GM12878 (cell line): ENCODE data around the gene MTHFR. TPM values are rescaled to one million over a fixed set of nuclear protein-coding genes. Genes with fewer than 3 reads are reported as not detected.

Experiments
- ATAC-seq: fragments of 200-7000 bp; cut with Tn5 transposase; 3 replicates; pipeline ENCODE4 v1.9.1; 2020; ENCODE audit warnings: mild to moderate bottlenecking, moderate library complexity
- BruUV-seq: library from RNA; stranded (reverse); fragments of 400-500 nt; replicated peaks from 2 replicates; lab custom pipeline; 2021; lab: Mats Ljungman, UMichigan
- CTCF ChIA-PET: fragments of 300-600 bp; sonication (Branson Sonifier 250); formaldehyde crosslinking; extraction: SDS; loops from one replicate; lab custom pipeline; 2021; ENCODE audit warnings: inconsistent platforms; lab: Yijun Ruan, JAX
- POLR2A ChIA-PET: fragments of 350-600 bp; formaldehyde crosslinking; extraction: SDS; loops from one replicate; lab custom pipeline; 2021; ENCODE audit warnings: inconsistent platforms; lab: Charles Lee
- RAD21 ChIA-PET: fragments of 300-600 bp; sonication (Branson Sonifier 250); formaldehyde crosslinking; loops from one replicate; lab custom pipeline; 2023; ENCODE audit warnings: antibody characterized with exemption; ENCODE audit not compliant: unreplicated experiment; lab: Charles Lee
- SMC1A ChIA-PET: fragments of 300-600 bp; sonication (Branson Sonifier 250); formaldehyde crosslinking; loops from one replicate; lab custom pipeline; 2023; ENCODE audit not compliant: unreplicated experiment, uncharacterized antibody; lab: Charles Lee
- DNase-seq: peaks from one replicate; pipeline ENCODE4 v3.0.0-alpha.2; 2011; ENCODE audit warnings: low read depth, low spot score
- FAIRE-seq: peaks from 3 replicates; lab custom pipeline; 2011; peaks lifted over from hg19 to GRCh38; lab: Jason Lieb, UNC
- H2AFZ ChIP-seq: 2 replicates; pipeline ENCODE4 v1.6.0; 2011; ENCODE audit warnings: low read depth, low read length, control low read depth; ENCODE audit not compliant: control insufficient read depth
- H3K27ac ChIP-seq: 2 replicates; pipeline ENCODE4 v1.5.1; 2011; ENCODE audit warnings: control low read depth; ENCODE audit not compliant: control insufficient read depth, insufficient read depth
- H3K27me3 ChIP-seq, 2 experiments: replicated peaks in 1 of 2; 2 replicates each; pipeline versions ENCODE4 v1.6.0 to v1.6.1; 2011; ENCODE audit warnings: low read length in 1 of 2; ENCODE audit not compliant: control insufficient read depth in 2 of 2, insufficient read depth in 2 of 2
- H3K36me3 ChIP-seq, 2 experiments: 2 replicates each; pipeline ENCODE4 v1.5.1; 2011; ENCODE audit warnings: low read length in 1 of 2; ENCODE audit not compliant: control insufficient read depth in 2 of 2, insufficient read depth in 2 of 2
- H3K4me1 ChIP-seq: 2 replicates; pipeline ENCODE4 v1.6.1; 2011; ENCODE audit warnings: mild to moderate bottlenecking, low read length, moderate library complexity, mixed read lengths; ENCODE audit not compliant: control insufficient read depth, insufficient read depth
- H3K4me2 ChIP-seq: 2 replicates; pipeline ENCODE4 v1.6.0; 2011; ENCODE audit warnings: control low read depth; ENCODE audit not compliant: control insufficient read depth, insufficient read depth
- H3K4me3 ChIP-seq: fragments of 200-600 bp; sonication (generic); 2 replicates; pipeline ENCODE4 v1.5.1; 2016
- H3K79me2 ChIP-seq: 2 replicates; pipeline ENCODE4 v1.6.0; 2011; ENCODE audit warnings: low read length; ENCODE audit not compliant: control insufficient read depth, insufficient read depth
- H3K9ac ChIP-seq: 2 replicates; pipeline ENCODE4 v1.8.0; 2011; ENCODE audit warnings: low read length, control low read depth, mixed read lengths; ENCODE audit not compliant: control insufficient read depth, insufficient read depth
- H3K9me3 ChIP-seq: replicated peaks from 3 replicates; pipeline ENCODE4 v1.5.1; 2011; ENCODE audit warnings: mild to moderate bottlenecking, low read length; ENCODE audit not compliant: control insufficient read depth, insufficient read depth
- H4K20me1 ChIP-seq: 2 replicates; pipeline ENCODE4 v1.6.0; 2011; ENCODE audit not compliant: control insufficient read depth, insufficient read depth
- CREB1 ChIP-seq: IDR thresholded peaks from 2 replicates; pipeline ENCODE4 v1.6.1; 2012; ENCODE audit warnings: low read depth, mild to moderate bottlenecking, inconsistent platforms
- MYC ChIP-seq: IDR thresholded peaks from 2 replicates; pipeline ENCODE4 v1.6.1; 2011; ENCODE audit warnings: mild to moderate bottlenecking, low read length, moderate library complexity, inconsistent platforms; ENCODE audit not compliant: insufficient read depth, insufficient replicate concordance, insufficient read length, severe bottlenecking
- RB1 ChIP-seq: fragments of 450-650 bp; formaldehyde crosslinking; IDR thresholded peaks from 2 replicates; pipeline ENCODE4 v1.6.1; 2017; ENCODE audit warnings: mild to moderate bottlenecking, borderline replicate concordance
- SMAD5 ChIP-seq: IDR thresholded peaks from 2 replicates; pipeline ENCODE4 v1.6.1; 2016; ENCODE audit warnings: antibody characterized with exemption, low read depth
- TCF7 ChIP-seq: IDR thresholded peaks from 2 replicates; pipeline ENCODE4 v1.6.1; 2014; ENCODE audit warnings: antibody characterized with exemption, borderline replicate concordance
- WGBS: methylation state at CpG from one replicate; pipeline ENCODE4 v1.1.6; 2016; ENCODE audit warnings: low lambda C conversion rate; ENCODE audit not compliant: insufficient replicate concordance, insufficient coverage; ENCODE audit errors: missing lambda C conversion rate; 5-methylcytosine and 5-hydroxymethylcytosine counted together
- in situ Hi-C: fragments of 300-500 bp; cut with MboI; formaldehyde crosslinking; loops from 9 replicates; pipeline ENCODE4 v1.14.3; 2018; ENCODE audit warnings: mixed read lengths
- intact Hi-C: fragments of 100-400 bp; cut with micrococcal nuclease; formaldehyde crosslinking; loops from one replicate; pipeline ENCODE4 v1.14.2; 2022; ENCODE audit not compliant: unreplicated experiment
- polyA plus RNA-seq, 11 experiments: library from polyadenylated mRNA; depleted of rRNA in 4 of 11; unstranded in 6 of 11; stranded (reverse) in 5 of 11; fragments of >200 nt; fragmentation: Nextera tagmentation in 4 of 11; fragmentation: Illumina TruSeq in 1 of 11; extraction: Ambion mirVana in 4 of 11; extraction: Trizol in 1 of 11; gene quantifications; 1 replicate in 1 of 11; 2 replicates in 10 of 11; pipeline versions ENCODE4 v1.2.1 to v1.2.3, GENCODE V29; 2011 to 2016; ENCODE audit warnings: inconsistent platforms in 2 of 11, missing spikeins in 2 of 11, low read depth in 1 of 11
- total RNA-seq, 4 experiments: library from RNA; depleted of rRNA in 3 of 4; stranded (reverse); fragments of >200 nt in 3 of 4; fragmentation: Illumina TruSeq in 1 of 4; extraction: Trizol in 1 of 4; gene quantifications; 2 replicates each; pipeline versions ENCODE4 v1.2.1 to v1.2.3, GENCODE V29; 2013 to 2021
- TF ChIP-seq, protein P1 (sequence below): fragments of 450-650 bp; formaldehyde crosslinking; IDR thresholded peaks from 2 replicates; pipeline ENCODE4 v1.4.0; 2020; ENCODE audit warnings: mild to moderate bottlenecking, moderate library complexity
- TF ChIP-seq, protein P2 (sequence below): fragments of 450-650 bp; IDR thresholded peaks from 2 replicates; pipeline ENCODE4 v1.6.1; 2017; ENCODE audit warnings: mild to moderate bottlenecking, low read depth, inconsistent platforms; ENCODE audit not compliant: poor library complexity, severe bottlenecking
- TF ChIP-seq, protein P3 (sequence below): fragments of 450-650 bp; IDR thresholded peaks from 2 replicates; pipeline ENCODE4 v1.6.1; 2016; ENCODE audit warnings: mild to moderate bottlenecking

Gene MTHFR
- total and polyA plus RNA-seq, 10 of the 15 experiments (the other 5 are each of a cell fraction or from before 2014, with no cell fraction given), result 1.0 to 16.8 (median 9.4) TPM

DNA sequence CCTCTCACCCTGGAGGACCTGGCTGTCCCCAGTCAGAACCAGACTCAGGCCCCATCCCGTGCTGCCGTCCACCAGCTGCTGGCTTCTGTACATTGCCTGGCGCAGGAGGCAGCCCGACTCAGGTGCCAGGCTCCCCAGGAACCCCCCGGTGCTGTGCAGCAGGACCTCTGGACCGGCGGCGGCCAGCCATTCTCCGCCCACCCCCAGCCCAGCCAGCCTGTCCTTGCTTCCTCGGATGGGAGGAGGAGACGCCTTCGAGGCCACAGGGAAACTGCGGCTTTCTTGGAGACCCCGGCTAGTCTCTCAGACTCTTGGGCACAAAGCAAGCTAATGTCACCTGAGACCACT is 39.4 kb downstream of the MTHFR start:
- no peak for DNase-seq
- Histone ChIP-seq H3K79me2 (no peaks in the 10 kb centered on the region), H3K27ac (no peak overlapping the region), H3K4me1 (no peaks in the 10 kb centered on the region), H4K20me1 (no peaks in the 10 kb centered on the region), H3K4me2 (no peak overlapping the region), H3K36me3 (no peaks in the 10 kb centered on the region), H3K4me3 (no peak overlapping the region), H3K9ac (no peak overlapping the region), H2AFZ (no peak overlapping the region), H3K9me3 (no peaks in the 10 kb centered on the region), H3K27me3 (no peaks in the 10 kb centered on the region; a peak in 1 of 4 replicates)
- intact Hi-C loops, result no loop called here
- no peak for FAIRE-seq
- no peak for ATAC-seq
- in situ Hi-C loops, result no loop called here
- ChIA-PET CTCF (no interaction called here), POLR2A (no interaction called here), RAD21 (no interaction called here), SMC1A (no interaction called here)
- WGBS, result 55% methylated on average over 14 of the region's 14 CpGs
- TF ChIP-seq, protein P1, sequence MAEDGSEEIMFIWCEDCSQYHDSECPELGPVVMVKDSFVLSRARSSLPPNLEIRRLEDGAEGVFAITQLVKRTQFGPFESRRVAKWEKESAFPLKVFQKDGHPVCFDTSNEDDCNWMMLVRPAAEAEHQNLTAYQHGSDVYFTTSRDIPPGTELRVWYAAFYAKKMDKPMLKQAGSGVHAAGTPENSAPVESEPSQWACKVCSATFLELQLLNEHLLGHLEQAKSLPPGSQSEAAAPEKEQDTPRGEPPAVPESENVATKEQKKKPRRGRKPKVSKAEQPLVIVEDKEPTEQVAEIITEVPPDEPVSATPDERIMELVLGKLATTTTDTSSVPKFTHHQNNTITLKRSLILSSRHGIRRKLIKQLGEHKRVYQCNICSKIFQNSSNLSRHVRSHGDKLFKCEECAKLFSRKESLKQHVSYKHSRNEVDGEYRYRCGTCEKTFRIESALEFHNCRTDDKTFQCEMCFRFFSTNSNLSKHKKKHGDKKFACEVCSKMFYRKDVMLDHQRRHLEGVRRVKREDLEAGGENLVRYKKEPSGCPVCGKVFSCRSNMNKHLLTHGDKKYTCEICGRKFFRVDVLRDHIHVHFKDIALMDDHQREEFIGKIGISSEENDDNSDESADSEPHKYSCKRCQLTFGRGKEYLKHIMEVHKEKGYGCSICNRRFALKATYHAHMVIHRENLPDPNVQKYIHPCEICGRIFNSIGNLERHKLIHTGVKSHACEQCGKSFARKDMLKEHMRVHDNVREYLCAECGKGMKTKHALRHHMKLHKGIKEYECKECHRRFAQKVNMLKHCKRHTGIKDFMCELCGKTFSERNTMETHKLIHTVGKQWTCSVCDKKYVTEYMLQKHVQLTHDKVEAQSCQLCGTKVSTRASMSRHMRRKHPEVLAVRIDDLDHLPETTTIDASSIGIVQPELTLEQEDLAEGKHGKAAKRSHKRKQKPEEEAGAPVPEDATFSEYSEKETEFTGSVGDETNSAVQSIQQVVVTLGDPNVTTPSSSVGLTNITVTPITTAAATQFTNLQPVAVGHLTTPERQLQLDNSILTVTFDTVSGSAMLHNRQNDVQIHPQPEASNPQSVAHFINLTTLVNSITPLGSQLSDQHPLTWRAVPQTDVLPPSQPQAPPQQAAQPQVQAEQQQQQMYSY (CRISPR knock-in tag), result no peak
- TF ChIP-seq TCF7 (no peak), SMAD5 (no peak), CREB1 (no peak), RB1 (no peak), MYC (no peak)
- TF ChIP-seq, protein P2, sequence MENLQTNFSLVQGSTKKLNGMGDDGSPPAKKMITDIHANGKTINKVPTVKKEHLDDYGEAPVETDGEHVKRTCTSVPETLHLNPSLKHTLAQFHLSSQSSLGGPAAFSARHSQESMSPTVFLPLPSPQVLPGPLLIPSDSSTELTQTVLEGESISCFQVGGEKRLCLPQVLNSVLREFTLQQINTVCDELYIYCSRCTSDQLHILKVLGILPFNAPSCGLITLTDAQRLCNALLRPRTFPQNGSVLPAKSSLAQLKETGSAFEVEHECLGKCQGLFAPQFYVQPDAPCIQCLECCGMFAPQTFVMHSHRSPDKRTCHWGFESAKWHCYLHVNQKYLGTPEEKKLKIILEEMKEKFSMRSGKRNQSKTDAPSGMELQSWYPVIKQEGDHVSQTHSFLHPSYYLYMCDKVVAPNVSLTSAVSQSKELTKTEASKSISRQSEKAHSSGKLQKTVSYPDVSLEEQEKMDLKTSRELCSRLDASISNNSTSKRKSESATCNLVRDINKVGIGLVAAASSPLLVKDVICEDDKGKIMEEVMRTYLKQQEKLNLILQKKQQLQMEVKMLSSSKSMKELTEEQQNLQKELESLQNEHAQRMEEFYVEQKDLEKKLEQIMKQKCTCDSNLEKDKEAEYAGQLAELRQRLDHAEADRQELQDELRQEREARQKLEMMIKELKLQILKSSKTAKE, result no peak
- TF ChIP-seq, protein P3, sequence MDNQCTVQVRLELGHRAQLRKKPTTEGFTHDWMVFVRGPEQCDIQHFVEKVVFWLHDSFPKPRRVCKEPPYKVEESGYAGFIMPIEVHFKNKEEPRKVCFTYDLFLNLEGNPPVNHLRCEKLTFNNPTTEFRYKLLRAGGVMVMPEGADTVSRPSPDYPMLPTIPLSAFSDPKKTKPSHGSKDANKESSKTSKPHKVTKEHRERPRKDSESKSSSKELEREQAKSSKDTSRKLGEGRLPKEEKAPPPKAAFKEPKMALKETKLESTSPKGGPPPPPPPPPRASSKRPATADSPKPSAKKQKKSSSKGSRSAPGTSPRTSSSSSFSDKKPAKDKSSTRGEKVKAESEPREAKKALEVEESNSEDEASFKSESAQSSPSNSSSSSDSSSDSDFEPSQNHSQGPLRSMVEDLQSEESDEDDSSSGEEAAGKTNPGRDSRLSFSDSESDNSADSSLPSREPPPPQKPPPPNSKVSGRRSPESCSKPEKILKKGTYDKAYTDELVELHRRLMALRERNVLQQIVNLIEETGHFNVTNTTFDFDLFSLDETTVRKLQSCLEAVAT, result no peak
- no TSS peak for BruUV-seq
